Activated B cell treated with CpG ODN at 0.5 μM for 24 hours (primary cell): Measurements from ENCODE around the gene CHST15. TPM values are rescaled to one million over a fixed set of nuclear protein-coding genes. Genes with fewer than 3 reads are reported as not detected.
A peak's percentile ranks its signal among the peaks of the same experiment; 100 is the strongest.

ENCODE experiments used
- ATAC-seq: fragments of 200-7000 bp; cut with Tn5 transposase; one replicate; pipeline ENCODE4 v1.10.0; 2021; ENCODE audit warnings: low read depth, mild to moderate bottlenecking, moderate library complexity
- CTCF ChIA-PET: fragments of 350-600 bp; sonication (Branson Sonifier 250); formaldehyde crosslinking; loops from one replicate; lab custom pipeline; 2021; ENCODE audit warnings: antibody characterized with exemption; lab: Charles Lee
- POLR2A ChIA-PET: fragments of 350-600 bp; sonication (Branson Sonifier 250); formaldehyde crosslinking; loops from one replicate; lab custom pipeline; 2021; ENCODE audit warnings: antibody characterized with exemption; lab: Charles Lee
- DNase-seq: peaks from one replicate; pipeline ENCODE4 v3.0.0; 2022
- H3K27ac Mint-ChIP-seq: one replicate; pipeline ENCODE4 v1.8.0; 2020; ENCODE audit warnings: mixed read lengths
- H3K27me3 Mint-ChIP-seq: one replicate; pipeline ENCODE4 v1.8.0; 2021; ENCODE audit warnings: mixed read lengths
- H3K36me3 Mint-ChIP-seq: one replicate; pipeline ENCODE4 v1.8.0; 2021; ENCODE audit warnings: low read depth, mixed read lengths
- H3K4me1 Mint-ChIP-seq: one replicate; pipeline ENCODE4 v1.8.0; 2021; ENCODE audit warnings: mixed read lengths
- H3K4me3 Mint-ChIP-seq: one replicate; pipeline ENCODE4 v1.8.0; 2020; ENCODE audit warnings: mild to moderate bottlenecking, mixed read lengths
- H3K9me3 Mint-ChIP-seq: one replicate; pipeline ENCODE4 v1.8.0; 2020; ENCODE audit warnings: mixed read lengths
- CTCF ChIP-seq: fragments of 200-600 bp; IDR thresholded peaks from one replicate; pipeline ENCODE4 v1.8.0; 2022; ENCODE audit warnings: antibody characterized with exemption, mild to moderate bottlenecking
- intact Hi-C: fragments of 100-400 bp; cut with micrococcal nuclease; formaldehyde crosslinking; loops from one replicate; pipeline ENCODE4 v1.15.1; 2024
- total RNA-seq: library from RNA; stranded (reverse); gene quantifications from 2 replicates; pipeline ENCODE4 v1.2.3, GENCODE V29; 2022

CHST15 gene
- total RNA-seq, 1 donor from 2014 or later: 13.8 TPM

DNA sequence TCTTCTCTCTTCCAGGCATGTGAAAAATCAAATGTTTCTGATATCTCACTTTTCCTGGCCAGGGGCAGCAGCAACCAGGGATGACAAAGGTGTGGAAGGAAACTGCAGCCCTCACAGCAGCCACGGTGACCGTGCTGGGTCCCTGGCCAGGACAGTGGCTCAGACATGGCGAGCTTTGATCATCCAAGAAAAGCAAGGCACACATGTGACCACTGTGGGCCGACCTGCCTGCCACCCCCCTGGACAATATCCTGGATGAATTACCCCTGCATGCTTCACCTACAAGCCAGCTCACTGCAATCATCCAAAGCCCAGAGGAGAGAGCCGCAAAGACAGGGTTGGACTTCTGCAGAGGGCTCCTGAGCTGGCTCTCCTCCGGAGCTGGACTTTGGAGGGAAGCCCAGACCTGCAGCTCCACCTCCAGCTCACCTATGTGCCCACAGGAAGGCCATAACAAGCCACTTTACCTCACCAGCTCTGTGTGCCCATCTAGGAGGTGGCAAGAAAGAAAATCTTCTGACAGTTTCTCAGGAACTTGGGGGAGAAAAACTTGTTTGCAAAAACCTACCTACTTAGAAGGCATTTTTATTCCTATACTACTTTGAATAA, 2.7 kb downstream of the CHST15 start:
- intact Hi-C loops: loop anchor here (5.0 to 10.0 kb wide), 2 partner anchors 514 to 1083 kb away; partner anchors contain the start of genes ACADSB and IKZF5
- H3K4me3 Mint-ChIP-seq: peak overlapping the region; percentile 90
- ChIA-PET POLR2A (interaction anchor here (1.2 to 2.7 kb wide), 2 partner anchors 15 to 48 kb away, joined by 4 to 17 read pairs; no protein-coding TSS in a partner anchor), CTCF (interaction anchor here (1.2 kb wide), 1 partner anchor 66 kb away, joined by 4 read pairs; no protein-coding TSS in a partner anchor)
- no peak for TF ChIP-seq CTCF
- H3K27ac Mint-ChIP-seq: no peak overlapping the region
- DNase-seq (no peak), ATAC-seq (no peak)
- no peaks in the 10 kb centered on the region for H3K36me3 Mint-ChIP-seq
- H3K27me3 Mint-ChIP-seq: no peaks in the 10 kb centered on the region
- H3K9me3 Mint-ChIP-seq: no peaks in the 10 kb centered on the region
- peaks cover 64% of the 10 kb centered on the region for H3K4me1 Mint-ChIP-seq

GRCh38 chr10:124089859-124090258, 3.5 kb downstream of the CHST15 start:
- POLR2A ChIA-PET: interaction anchor here (1.1 to 1.7 kb wide), 4 partner anchors 15 to 18 kb away, joined by 3 to 6 read pairs (median 4); no protein-coding TSS in a partner anchor
- TF ChIP-seq CTCF: no peak

DNA sequence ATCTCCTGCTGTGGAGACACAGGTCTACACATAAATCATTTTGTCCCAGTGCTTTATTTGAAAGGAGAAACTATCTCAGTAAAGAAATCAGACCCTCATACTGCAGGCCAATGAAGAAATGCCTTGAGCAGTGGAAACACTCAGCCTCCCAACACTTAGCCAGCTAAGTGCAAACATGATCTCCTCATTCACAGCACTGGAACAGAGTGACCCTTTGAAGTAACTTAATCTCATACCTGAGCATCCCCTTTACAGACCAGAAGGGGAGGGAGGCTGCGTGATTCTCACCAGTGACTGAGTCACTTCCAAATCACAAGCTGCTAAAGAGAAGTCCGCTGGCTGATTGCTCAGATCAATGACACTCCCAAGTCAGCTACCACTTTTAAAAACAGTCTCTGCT, 4.5 kb downstream of the CHST15 start:
- POLR2A ChIA-PET: interaction anchor here (0.7 to 1.7 kb wide), 4 partner anchors 14 to 21 kb away, joined by 3 to 6 read pairs (median 4); no protein-coding TSS in a partner anchor

More at GRCh38 chr10:124089859-124090258, 3.5 kb downstream of the CHST15 start:
- no peak for DNase-seq
- H3K36me3 Mint-ChIP-seq: no peaks in the 10 kb centered on the region
- H3K27ac Mint-ChIP-seq: no peak overlapping the region
- no peaks in the 10 kb centered on the region for H3K27me3 Mint-ChIP-seq
- CTCF ChIA-PET: no interaction called here
- H3K4me3 Mint-ChIP-seq: peak overlapping the region; percentile 28
- peaks cover 65% of the 10 kb centered on the region for H3K4me1 Mint-ChIP-seq
- ATAC-seq: no peak
- intact Hi-C loops: loop anchor here (5.0 to 10.0 kb wide), 2 partner anchors 515 to 1083 kb away; partner anchors contain the start of genes ACADSB and IKZF5
- no peaks in the 10 kb centered on the region for H3K9me3 Mint-ChIP-seq

DNA sequence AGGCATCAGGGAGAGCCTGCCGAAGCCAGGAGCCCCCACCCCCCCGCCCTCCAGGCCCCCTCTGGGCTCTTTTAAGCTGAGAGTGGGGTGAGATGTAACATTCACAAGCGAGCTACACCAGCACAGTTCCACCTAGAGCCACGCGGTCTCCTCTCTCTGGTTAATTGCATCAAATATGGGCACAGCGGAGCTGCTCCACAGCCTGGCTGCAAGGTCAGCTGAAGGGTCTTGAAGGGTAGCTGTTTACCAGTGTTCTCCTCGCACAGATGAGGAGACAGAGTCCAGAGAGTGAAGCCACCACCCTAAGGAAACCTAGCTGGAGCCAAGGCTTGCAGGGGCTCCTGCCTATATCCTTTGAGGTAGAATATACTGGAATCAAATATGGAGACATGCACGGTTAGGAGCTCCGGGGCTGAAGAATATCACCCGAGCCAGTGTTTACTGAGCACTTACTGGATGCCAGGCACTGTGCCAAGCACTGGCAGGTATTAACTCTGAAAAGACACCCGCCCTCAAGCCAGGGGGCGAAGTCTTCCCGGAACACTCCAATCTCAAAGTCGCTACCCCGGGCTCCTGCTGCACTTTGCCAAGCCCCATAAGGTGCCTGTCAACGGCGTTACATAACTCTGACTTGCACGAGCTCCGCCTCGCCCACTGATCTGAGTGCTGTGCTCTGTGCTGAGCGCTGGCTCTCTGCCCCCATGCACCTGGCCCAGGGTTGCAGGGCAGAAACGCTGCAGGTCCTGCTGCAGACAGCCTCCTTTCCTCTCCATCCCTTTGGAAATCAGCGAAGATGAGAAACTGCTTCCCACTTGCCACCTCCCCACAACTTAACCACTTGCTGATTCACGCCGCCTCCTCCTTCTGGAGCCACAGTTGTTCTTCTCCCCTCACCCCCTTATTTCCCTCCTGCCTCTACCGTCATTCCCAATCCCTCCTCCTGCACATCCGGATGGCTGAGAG, 5.4 kb downstream of the CHST15 start:
- intact Hi-C loops: no loop called here
- no peak for TF ChIP-seq CTCF
- DNase-seq: no peak
- ChIA-PET CTCF (no interaction called here), POLR2A (interaction anchor here (0.7 to 1.4 kb wide), 3 partner anchors 20 to 38 kb away, joined by 3 to 6 read pairs (median 3); no protein-coding TSS in a partner anchor)
- peaks cover 10% of the 10 kb centered on the region for H3K36me3 Mint-ChIP-seq
- ATAC-seq: no peak
- peaks cover 66% of the 10 kb centered on the region for H3K4me1 Mint-ChIP-seq
- no peak overlapping the region for H3K27ac Mint-ChIP-seq
- H3K4me3 Mint-ChIP-seq: no peak overlapping the region
- no peaks in the 10 kb centered on the region for H3K27me3 Mint-ChIP-seq
- no peaks in the 10 kb centered on the region for H3K9me3 Mint-ChIP-seq

More for the DNA sequence above, 4.5 kb downstream of the CHST15 start:
- CTCF ChIA-PET: no interaction called here
- H3K27ac Mint-ChIP-seq: no peak overlapping the region
- H3K4me3 Mint-ChIP-seq: no peak overlapping the region
- peaks cover under 1% of the 10 kb centered on the region for H3K36me3 Mint-ChIP-seq
- TF ChIP-seq CTCF: no peak
- no peaks in the 10 kb centered on the region for H3K9me3 Mint-ChIP-seq
- no peaks in the 10 kb centered on the region for H3K27me3 Mint-ChIP-seq
- H3K4me1 Mint-ChIP-seq: peaks cover 64% of the 10 kb centered on the region
- no peak for DNase-seq
- intact Hi-C loops: no loop called here
- ATAC-seq: no peak
